H9 (cell line): ENCODE results near the gene CIB4. TPM values are rescaled to one million over a fixed set of nuclear protein-coding genes. Genes with fewer than 3 reads are reported as not detected.

Experiments used
- DNase-seq: peaks from one replicate; pipeline ENCODE4 v3.0.0-alpha.2; 2017
- H2AFZ ChIP-seq: one replicate; pipeline ENCODE4 v1.6.1; 2013; ENCODE audit warnings: mild to moderate bottlenecking, low read length, control low read depth, moderate library complexity
- H2AK5ac ChIP-seq: 2 replicates; pipeline ENCODE4 v1.6.1; 2013; ENCODE audit warnings: low read length, control low read depth, mixed read lengths; ENCODE audit not compliant: insufficient read length
- H2BK120ac ChIP-seq: one replicate; pipeline ENCODE4 v1.6.1; 2013; ENCODE audit warnings: low read depth, mild to moderate bottlenecking, low read length, control low read depth, inconsistent platforms; ENCODE audit not compliant: poor library complexity, severe bottlenecking
- H2BK12ac ChIP-seq: 2 replicates; pipeline ENCODE4 v1.6.1; 2013; ENCODE audit warnings: low read length, control low read depth, mixed read lengths, low read depth; ENCODE audit not compliant: insufficient read length
- H2BK15ac ChIP-seq: 2 replicates; pipeline ENCODE4 v1.6.1; 2013; ENCODE audit warnings: low read depth, low read length, control low read depth
- H2BK20ac ChIP-seq: one replicate; pipeline ENCODE4 v1.6.1; 2013; ENCODE audit warnings: low read depth, mild to moderate bottlenecking, low read length, control low read depth, inconsistent platforms; ENCODE audit not compliant: poor library complexity, severe bottlenecking
- H2BK5ac ChIP-seq: 2 replicates; pipeline ENCODE4 v1.6.1; 2013; ENCODE audit warnings: low read length, control low read depth, mixed read lengths; ENCODE audit not compliant: insufficient read length
- H3K14ac ChIP-seq: 2 replicates; pipeline ENCODE4 v1.6.1; 2013; ENCODE audit warnings: low read length, control low read depth; ENCODE audit not compliant: insufficient read depth
- H3K18ac ChIP-seq: 2 replicates; pipeline ENCODE4 v1.6.1; 2013; ENCODE audit warnings: low read depth, mild to moderate bottlenecking, mixed read lengths, low read length, control low read depth; ENCODE audit not compliant: insufficient read length
- H3K23ac ChIP-seq: 2 replicates; pipeline ENCODE4 v1.6.1; 2013; ENCODE audit warnings: low read length, control low read depth, mixed read lengths, low read depth; ENCODE audit not compliant: insufficient read length
- H3K23me2 ChIP-seq: 2 replicates; pipeline ENCODE4 v1.6.1; 2013; ENCODE audit warnings: low read depth, mild to moderate bottlenecking, mixed read lengths, low read length, control low read depth; ENCODE audit not compliant: insufficient read length, poor library complexity, severe bottlenecking
- H3K27ac ChIP-seq: 2 replicates; pipeline ENCODE4 v1.5.1; 2013; ENCODE audit warnings: low read length, control low read depth, mixed read lengths, low read depth; ENCODE audit not compliant: insufficient read length
- H3K27me3 ChIP-seq: 2 replicates; pipeline ENCODE4 v1.6.1; 2013; ENCODE audit warnings: low read length, control low read depth, inconsistent platforms; ENCODE audit not compliant: insufficient read depth
- H3K4ac ChIP-seq: 2 replicates; pipeline ENCODE4 v1.6.1; 2013; ENCODE audit warnings: low read depth, mild to moderate bottlenecking, control low read depth, inconsistent platforms, low read length, moderate library complexity
- H3K4me1 ChIP-seq: 2 replicates; pipeline ENCODE4 v1.6.1; 2013; ENCODE audit warnings: low read length, control low read depth, inconsistent platforms; ENCODE audit not compliant: insufficient read depth
- H3K4me2 ChIP-seq: 2 replicates; pipeline ENCODE4 v1.6.1; 2013; ENCODE audit warnings: low read length, control low read depth, mixed read lengths; ENCODE audit not compliant: insufficient read length, insufficient read depth
- H3K56ac ChIP-seq: 2 replicates; pipeline ENCODE4 v1.6.1; 2013; ENCODE audit warnings: low read depth, mild to moderate bottlenecking, mixed read lengths, low read length, control low read depth; ENCODE audit not compliant: insufficient read length
- H3K79me1 ChIP-seq: 2 replicates; pipeline ENCODE4 v1.6.1; 2013; ENCODE audit warnings: low read depth, mild to moderate bottlenecking, moderate library complexity, low read length, control low read depth, inconsistent platforms; ENCODE audit not compliant: insufficient read depth, poor library complexity, severe bottlenecking
- H3K79me2 ChIP-seq: 2 replicates; pipeline ENCODE4 v1.6.1; 2013; ENCODE audit warnings: low read length, control low read depth, inconsistent platforms; ENCODE audit not compliant: insufficient read depth
- H3K9ac ChIP-seq: 2 replicates; pipeline ENCODE4 v1.6.1; 2013; ENCODE audit warnings: low read length, control low read depth, mixed read lengths; ENCODE audit not compliant: insufficient read length; ENCODE audit errors: extremely low read depth
- H3K9me3 ChIP-seq: one replicate; pipeline ENCODE4 v1.6.1; 2013; ENCODE audit warnings: low read depth, low read length, inconsistent platforms; ENCODE audit not compliant: control insufficient read depth
- H3T11ph ChIP-seq: one replicate; pipeline ENCODE4 v1.6.1; 2013; ENCODE audit warnings: mild to moderate bottlenecking, low read length, control low read depth, inconsistent platforms
- H4K20me1 ChIP-seq: one replicate; pipeline ENCODE4 v1.6.1; 2013; ENCODE audit not compliant: control insufficient read depth, insufficient read length, insufficient read depth
- H4K5ac ChIP-seq: 2 replicates; pipeline ENCODE4 v1.6.1; 2013; ENCODE audit warnings: low read depth, mild to moderate bottlenecking, mixed read lengths, low read length, control low read depth; ENCODE audit not compliant: insufficient read length
- H4K8ac ChIP-seq: replicated peaks from 2 replicates; pipeline ENCODE4 v1.6.1; 2013; ENCODE audit warnings: low read length, control low read depth, mixed read lengths, low read depth; ENCODE audit not compliant: insufficient read length
- H4K91ac ChIP-seq: 2 replicates; pipeline ENCODE4 v1.6.1; 2013; ENCODE audit warnings: low read depth, mild to moderate bottlenecking, moderate library complexity, mixed read lengths, low read length, control low read depth; ENCODE audit not compliant: insufficient read length
- H3K27ac Mint-ChIP-seq, 3 experiments: 2 replicates in 2 of 3; 3 replicates in 1 of 3; pipeline ENCODE4 v1.8.0; 2020 to 2021; ENCODE audit warnings: mixed read lengths in 3 of 3, mild to moderate bottlenecking in 1 of 3, moderate library complexity in 1 of 3
- H3K27me3 Mint-ChIP-seq: 2 replicates; pipeline ENCODE4 v1.8.0; 2021; ENCODE audit warnings: low read depth, mild to moderate bottlenecking, moderate library complexity, mixed read lengths
- H3K36me3 Mint-ChIP-seq, 3 experiments: 2 replicates in 2 of 3; 3 replicates in 1 of 3; pipeline ENCODE4 v1.8.0; 2020 to 2021; ENCODE audit warnings: low read depth in 3 of 3, mixed read lengths in 3 of 3; ENCODE audit not compliant: insufficient read depth in 1 of 3
- H3K4me1 Mint-ChIP-seq, 2 experiments: 2 replicates each; pipeline ENCODE4 v1.8.0; 2020; ENCODE audit warnings: mixed read lengths in 2 of 2
- H3K4me3 Mint-ChIP-seq, 2 experiments: 2 replicates in 1 of 2; 3 replicates in 1 of 2; pipeline ENCODE4 v1.8.0; 2020 to 2021; ENCODE audit warnings: mild to moderate bottlenecking in 2 of 2, mixed read lengths in 2 of 2, moderate library complexity in 1 of 2
- H3K9me3 Mint-ChIP-seq, 2 experiments: 2 replicates in 1 of 2; 3 replicates in 1 of 2; pipeline ENCODE4 v1.8.0; 2020; ENCODE audit warnings: mild to moderate bottlenecking in 2 of 2, mixed read lengths in 2 of 2, moderate library complexity in 1 of 2
- WGBS: extraction: QIAGEN DNeasy Blood & Tissue Kit; methylation state at CpG from one replicate; pipeline ENCODE4 v1.1.7; 2013; ENCODE audit warnings: missing lambda C conversion rate, low lambda C conversion rate, mixed read lengths; ENCODE audit not compliant: insufficient read length; ENCODE audit errors: extremely low coverage; 5-methylcytosine and 5-hydroxymethylcytosine counted together
- total RNA-seq: library from RNA; stranded (reverse); gene quantifications from 2 replicates; pipeline ENCODE4 v1.2.1, GENCODE V29; 2021
- TF ChIP-seq, protein P1 (sequence below): fragments of 200-600 bp; sonication (generic); conservative IDR thresholded peaks from 3 replicates; pipeline ENCODE4 v1.8.0; 2021; ENCODE audit warnings: antibody characterized with exemption, mild to moderate bottlenecking

Gene CIB4
- total RNA-seq, 1 experiment from 2014 or later: not detected

DNA sequence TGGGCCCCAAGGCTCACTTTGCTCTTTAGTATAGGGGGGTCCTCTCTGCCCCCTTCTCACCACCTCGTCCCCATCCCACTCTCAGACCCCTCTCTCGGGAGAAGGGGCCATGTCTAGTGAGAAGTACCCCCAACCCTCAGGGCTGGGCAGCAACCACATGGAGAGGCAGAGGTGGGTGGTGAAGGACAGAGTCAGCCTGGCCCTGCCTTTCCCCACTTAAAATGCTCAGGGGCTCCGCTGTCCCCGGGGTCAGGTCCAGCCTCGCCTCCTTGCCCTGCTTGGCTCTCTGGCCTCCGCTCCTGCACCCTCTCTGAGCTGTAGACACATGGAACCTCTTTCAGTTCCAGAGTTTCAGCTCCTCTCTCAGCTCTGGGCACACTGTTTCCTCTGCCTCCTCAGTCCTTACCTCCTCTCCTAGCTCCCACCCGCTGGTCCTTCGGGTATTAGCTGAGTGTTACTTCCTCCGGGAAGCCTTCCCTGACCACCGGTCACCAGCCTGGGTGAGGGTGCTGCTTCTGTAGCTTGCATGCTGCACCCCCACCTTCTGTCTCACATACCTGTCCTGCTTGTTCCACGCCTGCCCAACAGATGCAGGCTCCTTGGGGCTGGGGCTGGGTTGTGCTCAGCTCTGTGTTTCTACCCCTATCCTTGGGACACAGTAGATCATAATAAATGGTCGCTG lies 83.8 kb downstream of the CIB4 start:
- Histone ChIP-seq H3K9ac (no peak overlapping the region), H2AFZ (no peak overlapping the region), H3K9me3 (no peaks in the 10 kb centered on the region), H2BK15ac (no peak overlapping the region), H3K27ac (no peak overlapping the region), H3K27me3 (no peaks in the 10 kb centered on the region), H4K8ac (no peak overlapping the region), H3K79me2 (no peaks in the 10 kb centered on the region), H2BK12ac (no peak overlapping the region), H4K5ac (no peak overlapping the region), H3K18ac (no peak overlapping the region), H3K79me1 (no peaks in the 10 kb centered on the region), H2BK5ac (no peak overlapping the region), H3K4me1 (no peaks in the 10 kb centered on the region), H3K4ac (no peak overlapping the region), H3K14ac (no peak overlapping the region), H2BK20ac (no peak overlapping the region), H3K23ac (no peak overlapping the region), H3K4me2 (no peak overlapping the region), H3T11ph (no peak overlapping the region), H4K20me1 (no peaks in the 10 kb centered on the region), H3K56ac (no peak overlapping the region), H2BK120ac (no peak overlapping the region), H4K91ac (no peak overlapping the region), H2AK5ac (no peak overlapping the region), H3K23me2 (no peaks in the 10 kb centered on the region)
- no peak overlapping the region for H3K27ac Mint-ChIP-seq
- no peak for DNase-seq
- peaks cover 27% of the 10 kb centered on the region for H3K27me3 Mint-ChIP-seq
- H3K36me3 Mint-ChIP-seq: no peaks in the 10 kb centered on the region
- peaks cover 18 to 43% of the 10 kb centered on the region in 2 experiments for H3K4me1 Mint-ChIP-seq
- no peaks in the 10 kb centered on the region; a peak in 1 of 5 replicates for H3K9me3 Mint-ChIP-seq
- H3K4me3 Mint-ChIP-seq: no peak overlapping the region
- no CpG with 5 or more reads among the region's 12 CpGs for WGBS
- TF ChIP-seq, protein P1, sequence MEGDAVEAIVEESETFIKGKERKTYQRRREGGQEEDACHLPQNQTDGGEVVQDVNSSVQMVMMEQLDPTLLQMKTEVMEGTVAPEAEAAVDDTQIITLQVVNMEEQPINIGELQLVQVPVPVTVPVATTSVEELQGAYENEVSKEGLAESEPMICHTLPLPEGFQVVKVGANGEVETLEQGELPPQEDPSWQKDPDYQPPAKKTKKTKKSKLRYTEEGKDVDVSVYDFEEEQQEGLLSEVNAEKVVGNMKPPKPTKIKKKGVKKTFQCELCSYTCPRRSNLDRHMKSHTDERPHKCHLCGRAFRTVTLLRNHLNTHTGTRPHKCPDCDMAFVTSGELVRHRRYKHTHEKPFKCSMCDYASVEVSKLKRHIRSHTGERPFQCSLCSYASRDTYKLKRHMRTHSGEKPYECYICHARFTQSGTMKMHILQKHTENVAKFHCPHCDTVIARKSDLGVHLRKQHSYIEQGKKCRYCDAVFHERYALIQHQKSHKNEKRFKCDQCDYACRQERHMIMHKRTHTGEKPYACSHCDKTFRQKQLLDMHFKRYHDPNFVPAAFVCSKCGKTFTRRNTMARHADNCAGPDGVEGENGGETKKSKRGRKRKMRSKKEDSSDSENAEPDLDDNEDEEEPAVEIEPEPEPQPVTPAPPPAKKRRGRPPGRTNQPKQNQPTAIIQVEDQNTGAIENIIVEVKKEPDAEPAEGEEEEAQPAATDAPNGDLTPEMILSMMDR: no peak
